ENCODE measurements around the gene MAGI1.
"Not testable (repeated sequence)": the region's sequence is repeated elsewhere in the genome, so short reads cannot be mapped to it uniquely, and the experiment has no call there.

MAGI1 gene
- total RNA-seq: 1.5 reads per million

- DNase-seq: no peak
These were observed at the start of gene MAGI1 for GRCh38 chr3:66038726-66039589. Gene MAGI1, minus strand, starts transcription at chr3:66038918. Its CDS starts 610 bp downstream, at chr3:66038308.

GRCh38 chr3:66083784-66084213, 45.1 kb upstream of the MAGI1 start:
- no peak for DNase-seq

GRCh38 chr3:66083096-66083678, 44.5 kb upstream of the MAGI1 start:
- no peak for DNase-seq

- DNase-seq: no peak
These were observed 44.0 kb upstream of the MAGI1 start for GRCh38 chr3:66082679-66083078.

- no peak for DNase-seq
These were observed 41.4 kb upstream of the MAGI1 start for GRCh38 chr3:66080167-66080566.

GRCh38 chr3:66077973-66078372, 39.3 kb upstream of the MAGI1 start:
- DNase-seq: no peak

GRCh38 chr3:66076861-66077470, 38.2 kb upstream of the MAGI1 start:
- no peak for DNase-seq

GRCh38 chr3:66075281-66075680, 36.6 kb upstream of the MAGI1 start:
- no peak for DNase-seq

GRCh38 chr3:66073464-66074141, 34.9 kb upstream of the MAGI1 start:
- no peak for DNase-seq

GRCh38 chr3:66068255-66068654, 29.5 kb upstream of the MAGI1 start:
- no peak for DNase-seq

GRCh38 chr3:66066963-66067617, 28.4 kb upstream of the MAGI1 start:
- DNase-seq: no peak

- DNase-seq: no peak
These were observed 16.6 kb upstream of the MAGI1 start for GRCh38 chr3:66055289-66055688.

GRCh38 chr3:66053550-66054094, 14.9 kb upstream of the MAGI1 start:
- no peak for DNase-seq

- DNase-seq: no peak
These were observed 14.2 kb upstream of the MAGI1 start for GRCh38 chr3:66052721-66053549.

GRCh38 chr3:66050821-66051220, 12.1 kb upstream of the MAGI1 start:
- DNase-seq: no peak

- no peak for DNase-seq
These were observed 9.3 kb upstream of the MAGI1 start for GRCh38 chr3:66048051-66048395.

- no peak for DNase-seq
These were observed 8.8 kb upstream of the MAGI1 start for GRCh38 chr3:66047311-66048050.

GRCh38 chr3:66046321-66046720, 7.6 kb upstream of the MAGI1 start:
- DNase-seq: not testable (repeated sequence)

- DNase-seq: no peak
These were observed 3.1 kb upstream of the MAGI1 start for GRCh38 chr3:66041828-66042227.

GRCh38 chr3:66041116-66041515, 2.4 kb upstream of the MAGI1 start:
- DNase-seq: no peak

- DNase-seq: no peak
These were observed 821 bp upstream of the MAGI1 start for GRCh38 chr3:66039590-66039887.

Data from effector CD4-positive, alpha-beta T cell (primary cell).